Inferior parietal cortex (tissue), 1 donor: ENCODE data around the gene GPR137C.

Experiments used
- DNase-seq: peaks from one replicate; pipeline ENCODE4 v3.0.0-alpha.2; 2016; ENCODE audit errors: extremely low spot score

Gene GPR137C, protein sequence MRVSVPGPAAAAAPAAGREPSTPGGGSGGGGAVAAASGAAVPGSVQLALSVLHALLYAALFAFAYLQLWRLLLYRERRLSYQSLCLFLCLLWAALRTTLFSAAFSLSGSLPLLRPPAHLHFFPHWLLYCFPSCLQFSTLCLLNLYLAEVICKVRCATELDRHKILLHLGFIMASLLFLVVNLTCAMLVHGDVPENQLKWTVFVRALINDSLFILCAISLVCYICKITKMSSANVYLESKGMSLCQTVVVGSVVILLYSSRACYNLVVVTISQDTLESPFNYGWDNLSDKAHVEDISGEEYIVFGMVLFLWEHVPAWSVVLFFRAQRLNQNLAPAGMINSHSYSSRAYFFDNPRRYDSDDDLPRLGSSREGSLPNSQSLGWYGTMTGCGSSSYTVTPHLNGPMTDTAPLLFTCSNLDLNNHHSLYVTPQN

DNA sequence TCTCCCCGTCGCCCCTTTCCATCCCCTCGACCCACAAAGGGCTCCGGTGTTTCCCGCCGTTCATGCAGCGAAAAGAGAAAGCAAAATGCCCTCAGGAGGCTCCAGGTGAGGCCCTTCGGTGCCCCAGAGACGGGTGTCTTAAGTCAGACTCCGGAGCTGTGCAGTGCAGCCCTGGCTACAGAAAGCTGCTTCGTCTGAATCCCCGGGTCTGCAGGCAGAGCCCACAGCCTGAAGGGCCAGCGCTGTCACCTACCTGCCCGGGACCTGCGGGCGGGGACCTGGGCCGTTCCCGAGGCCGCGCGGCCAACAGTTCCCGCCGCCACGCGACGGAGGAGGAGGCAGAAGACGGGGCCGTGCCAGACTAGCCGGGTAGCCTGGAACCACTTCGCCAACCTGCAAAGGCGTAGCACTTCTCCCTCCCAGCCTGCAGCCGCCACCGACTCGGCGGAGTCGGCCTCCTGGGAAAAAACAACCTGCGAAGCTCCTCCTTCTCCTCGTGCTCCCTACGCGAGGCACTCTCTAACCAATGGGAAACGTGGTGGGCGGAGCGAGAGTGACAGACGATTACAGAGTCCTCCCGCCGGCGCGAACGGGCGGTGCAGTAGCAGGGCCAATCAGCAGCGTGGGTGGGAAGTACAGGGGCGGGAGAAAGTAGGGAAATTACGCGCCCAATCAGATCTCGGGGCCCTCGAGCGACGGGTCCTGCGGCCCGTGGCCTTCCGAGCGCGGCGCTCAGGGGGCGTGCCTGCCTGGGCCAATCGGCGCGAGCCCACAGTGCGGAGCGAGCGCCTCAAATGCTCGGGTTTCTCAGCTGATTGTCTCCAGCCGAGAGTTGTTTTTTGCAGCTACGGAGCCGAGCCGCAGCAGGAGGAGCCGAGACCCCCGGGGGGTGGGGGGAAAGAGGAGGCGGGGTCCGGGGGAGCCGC, at the start of gene GPR137C, which contains the start of gene TXNDC16:
Gene GPR137C, plus strand, starts transcription at position 774 of the 926 bp plus-strand sequence. CDS start 312 bp downstream, outside the sequence.
Gene TXNDC16, minus strand, starts transcription at position 443 of the 926 bp plus-strand sequence. CDS start 8,948 bp downstream, outside the sequence.
- peak; percentile 100 for DNase-seq

DNA sequence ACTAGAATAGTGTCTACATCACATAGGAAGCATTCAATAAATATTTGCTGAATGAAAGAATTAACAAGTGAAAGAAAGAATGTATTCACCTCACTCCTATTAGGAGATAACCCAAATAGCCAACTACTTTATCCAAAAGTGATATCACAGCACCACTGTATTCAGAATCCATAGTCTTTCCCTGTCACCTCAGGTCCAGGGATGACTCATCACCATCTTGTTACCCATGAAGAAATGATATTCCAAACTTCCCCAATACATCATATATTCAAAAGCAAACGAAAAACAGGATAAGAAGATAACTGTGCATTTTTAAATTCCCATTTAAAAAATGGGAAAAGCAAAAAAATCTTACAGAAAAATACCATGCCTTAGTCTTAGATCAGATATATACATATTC, 39.4 kb upstream of the GPR137C start:
- DNase-seq = no peak

DNA sequence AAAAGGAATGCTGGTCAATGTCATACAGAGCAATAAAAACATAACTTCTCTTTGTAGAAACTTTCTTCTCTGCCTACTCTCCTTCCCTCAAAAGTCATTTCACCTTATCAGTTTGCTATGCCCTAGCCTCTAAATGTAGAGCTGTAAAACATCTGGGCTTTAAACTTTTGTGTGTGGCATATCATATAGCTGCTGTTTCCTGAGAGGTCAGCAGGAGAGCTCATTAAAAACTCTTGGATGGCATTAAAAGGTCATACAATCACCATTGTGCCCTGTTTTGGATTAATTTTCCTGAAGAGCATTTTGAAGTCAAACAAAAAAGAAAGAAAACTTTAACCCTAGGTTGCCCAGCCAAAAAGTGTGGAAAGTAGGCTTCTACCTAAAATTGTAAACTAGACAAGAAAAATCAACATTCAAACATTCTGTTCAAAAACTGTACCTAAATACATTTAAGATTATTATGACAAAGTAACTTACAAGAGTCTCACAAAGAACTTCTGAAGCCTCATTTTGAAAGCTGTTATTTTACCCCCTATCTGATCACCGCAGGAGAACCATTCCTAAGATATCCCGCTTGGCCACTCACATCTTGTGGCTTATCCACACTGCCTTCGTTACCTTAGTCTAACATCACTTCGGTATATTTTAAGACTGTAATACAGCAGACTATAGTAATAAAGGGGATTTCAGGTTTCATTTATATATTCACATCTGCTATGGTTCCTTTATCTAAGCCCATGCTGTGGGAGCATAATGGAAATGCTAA, 38.4 kb upstream of the GPR137C start:
- no peak for DNase-seq

DNA sequence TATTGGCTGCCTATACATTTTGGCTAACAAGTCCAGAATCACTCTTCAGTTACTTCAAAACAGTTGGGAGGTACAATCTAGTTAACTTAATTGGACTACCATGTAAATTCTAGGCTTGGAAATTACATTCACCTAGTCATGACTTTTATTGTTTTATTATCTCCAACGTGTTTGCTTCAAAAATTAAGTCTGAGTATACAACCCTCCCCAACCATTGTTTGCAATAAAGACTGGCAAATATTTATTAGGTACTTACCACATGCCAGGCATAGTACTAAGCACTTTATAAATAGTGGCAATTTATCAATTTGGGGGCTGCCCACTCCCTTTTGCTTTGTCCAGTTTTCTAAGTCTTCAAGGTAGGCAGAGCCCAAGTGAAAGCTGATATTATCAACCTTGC, 30.6 kb upstream of the GPR137C start:
- no peak for DNase-seq

DNA sequence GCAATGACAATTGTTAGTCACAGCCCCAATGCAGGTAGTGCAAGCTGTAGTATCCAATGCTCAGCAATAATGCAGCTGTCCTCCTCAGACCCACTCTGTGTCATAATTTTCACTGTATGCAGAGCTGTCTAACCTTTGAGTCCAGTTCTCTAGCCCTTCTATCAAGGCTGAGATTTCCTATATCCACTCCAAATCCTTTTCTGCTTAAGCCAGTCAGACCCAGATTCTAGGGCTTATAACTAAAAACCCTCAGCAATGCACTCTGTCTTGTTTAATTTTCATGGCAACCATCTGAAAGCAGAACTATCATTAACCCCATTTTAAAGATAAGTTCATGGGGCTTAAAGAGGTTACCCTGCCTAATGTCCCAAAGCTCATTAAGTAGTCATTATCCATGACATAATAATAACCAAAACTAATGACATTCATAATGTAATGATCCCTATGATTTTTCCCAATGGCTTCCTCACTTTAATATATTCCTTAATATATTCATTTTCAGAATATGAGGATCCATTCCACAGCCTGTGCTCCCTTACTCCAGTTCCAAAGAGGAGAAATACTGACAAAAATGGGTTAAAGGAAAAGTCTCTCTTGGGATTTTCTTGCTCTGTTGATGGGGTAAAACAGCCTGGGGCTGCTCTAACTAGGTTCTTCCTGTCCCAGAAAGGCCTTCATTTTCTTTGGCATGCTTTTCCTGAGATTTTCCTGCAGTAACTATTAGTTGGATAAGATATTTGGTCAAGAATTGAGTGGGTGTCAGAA, 29.9 kb upstream of the GPR137C start:
- DNase-seq = no peak

DNA sequence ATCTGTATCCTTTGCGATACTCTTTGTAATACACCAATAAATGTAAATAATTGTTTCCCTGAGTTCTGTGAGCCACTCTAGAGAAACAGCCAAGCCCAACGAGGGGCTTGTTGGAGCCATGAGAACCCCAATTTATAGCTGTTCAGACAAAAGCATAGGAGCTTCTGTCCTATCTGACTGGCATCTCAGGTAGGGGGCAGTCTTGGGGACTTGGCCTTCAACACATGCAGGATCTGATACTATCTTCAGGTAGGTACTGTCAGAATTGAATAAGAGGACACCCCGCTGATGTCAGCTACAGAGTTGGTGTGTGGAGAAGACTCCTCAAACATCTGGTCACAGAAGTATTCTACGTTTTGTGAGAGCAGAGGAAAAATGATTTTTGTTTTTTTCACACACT, 25.6 kb upstream of the GPR137C start:
- no peak for DNase-seq

DNA sequence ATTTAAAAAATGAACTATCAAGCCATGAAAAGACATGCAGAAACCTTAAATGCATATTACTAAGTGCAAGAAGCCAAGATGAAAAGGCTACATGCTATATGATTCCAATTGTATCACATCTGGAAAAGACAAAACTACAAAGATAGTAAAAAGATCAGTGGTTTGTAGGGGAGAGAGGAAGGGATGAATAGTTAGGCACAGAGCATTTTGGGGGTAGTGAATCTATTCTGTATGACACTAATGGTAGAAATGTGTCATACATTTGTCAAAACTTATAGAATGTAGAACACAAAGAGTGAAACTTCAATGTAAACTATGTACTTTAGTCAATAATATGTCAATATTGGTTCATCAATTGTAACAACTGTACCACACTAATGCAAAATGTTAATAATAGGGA, 21.2 kb upstream of the GPR137C start:
- no peak for DNase-seq

DNA sequence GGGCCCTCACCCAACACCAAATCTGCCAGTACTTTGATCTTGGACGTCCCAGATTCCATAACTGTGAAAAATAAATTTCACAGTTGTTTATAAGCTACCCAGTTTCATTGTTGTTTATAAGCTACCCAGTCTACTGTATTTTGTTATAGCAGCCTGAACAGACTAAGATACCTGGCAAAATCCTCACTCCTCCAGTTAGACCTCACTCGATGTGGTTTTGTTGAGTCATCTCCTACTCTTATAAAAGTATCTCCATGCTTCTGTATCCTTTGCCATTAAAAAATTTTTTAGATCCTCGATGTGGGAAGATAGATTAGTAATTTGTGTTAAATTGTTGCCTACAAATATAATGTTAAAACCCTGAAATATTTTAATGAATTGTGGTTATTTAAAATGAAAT, 16.4 kb upstream of the GPR137C start:
- DNase-seq = no peak

DNA sequence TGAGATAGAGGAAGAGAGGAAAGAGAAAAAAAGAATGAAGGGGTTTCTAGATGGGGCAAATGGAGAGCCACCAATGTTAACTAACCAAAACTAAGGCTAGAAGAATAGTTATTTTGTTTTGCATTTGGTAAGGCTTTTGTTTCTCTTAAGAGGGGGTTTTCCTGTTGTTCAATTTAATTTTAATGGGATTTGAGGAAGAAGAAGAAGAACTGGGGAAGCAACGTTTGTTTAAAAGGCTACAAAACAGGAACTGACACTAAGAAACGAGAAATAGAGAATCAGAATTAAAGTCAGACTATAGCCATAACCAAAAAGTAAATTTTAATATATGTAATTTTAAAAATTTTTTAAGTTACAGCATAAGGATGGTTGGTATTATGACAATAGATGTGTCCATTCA, 14.0 kb upstream of the GPR137C start:
- DNase-seq = no peak

DNA sequence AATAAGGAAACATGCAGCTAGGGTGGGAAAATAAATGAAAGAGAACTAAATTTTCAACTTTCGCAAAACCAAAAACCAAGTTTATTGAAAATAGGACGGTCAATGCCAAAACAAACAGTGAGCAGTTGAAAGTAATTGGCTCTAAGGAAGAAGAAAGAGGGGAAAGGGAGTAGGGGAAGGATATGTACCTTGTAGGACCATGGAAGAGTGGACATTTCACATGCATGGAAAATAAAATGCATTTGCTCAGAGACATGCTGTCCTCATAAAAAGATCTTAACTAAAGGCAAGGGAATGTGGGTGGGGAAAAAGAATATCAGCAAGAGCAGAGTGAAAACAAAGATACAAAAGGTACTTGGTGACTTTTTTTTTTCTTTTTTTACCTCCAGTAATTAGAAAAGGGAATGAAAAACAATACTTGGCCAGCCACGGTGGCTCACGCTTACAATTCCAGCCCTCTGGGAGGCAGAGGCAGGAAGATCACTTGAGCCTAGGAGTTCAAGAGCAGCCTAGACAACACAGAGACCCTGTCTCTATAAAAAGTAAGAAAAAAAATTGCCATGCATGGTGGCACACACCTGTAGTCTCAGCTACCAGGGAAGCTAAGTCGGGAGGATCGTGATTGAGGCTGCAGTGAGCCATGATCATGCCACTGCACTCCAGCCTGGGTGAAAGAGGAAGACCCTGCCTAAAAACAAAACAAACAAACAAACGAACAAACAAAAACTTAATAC, 6.9 kb upstream of the GPR137C start:
- no peak for DNase-seq

DNA sequence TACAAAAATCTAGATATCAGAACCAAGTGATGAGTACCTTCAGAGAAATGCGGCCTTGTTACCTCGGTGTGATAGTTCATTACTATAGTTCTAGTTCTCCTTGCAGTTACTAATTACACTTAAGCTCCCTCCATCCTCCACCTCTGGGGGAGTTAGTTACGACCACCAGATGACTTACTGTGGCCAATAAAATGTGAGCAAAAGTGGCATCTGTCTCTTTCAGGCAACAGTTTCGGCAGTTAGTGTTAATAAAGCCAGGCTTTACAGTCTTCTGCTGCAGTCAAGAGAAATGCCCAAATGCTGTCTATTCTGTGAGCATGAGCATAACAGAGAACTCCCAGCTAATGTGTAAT, 6.3 kb upstream of the GPR137C start:
- DNase-seq = no peak

DNA sequence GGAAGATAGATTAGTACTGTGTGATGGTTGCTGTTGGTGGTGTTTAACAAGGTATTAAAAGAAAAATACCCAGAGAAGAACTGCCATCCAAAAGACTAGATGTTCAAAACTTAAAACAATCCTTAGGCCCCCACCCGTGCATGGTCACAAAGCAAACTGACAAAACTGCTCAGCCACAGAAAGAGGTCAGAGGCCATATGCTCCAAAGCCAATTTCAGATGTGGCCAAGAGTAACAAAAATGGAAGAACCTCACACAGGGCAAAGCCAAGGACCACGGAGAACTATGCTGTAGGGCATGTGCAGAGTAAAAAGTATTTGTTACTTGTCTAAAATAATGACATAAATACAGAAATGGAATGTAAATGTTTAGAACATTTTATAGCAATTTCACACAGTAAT, 5.6 kb upstream of the GPR137C start:
- DNase-seq = no peak

DNA sequence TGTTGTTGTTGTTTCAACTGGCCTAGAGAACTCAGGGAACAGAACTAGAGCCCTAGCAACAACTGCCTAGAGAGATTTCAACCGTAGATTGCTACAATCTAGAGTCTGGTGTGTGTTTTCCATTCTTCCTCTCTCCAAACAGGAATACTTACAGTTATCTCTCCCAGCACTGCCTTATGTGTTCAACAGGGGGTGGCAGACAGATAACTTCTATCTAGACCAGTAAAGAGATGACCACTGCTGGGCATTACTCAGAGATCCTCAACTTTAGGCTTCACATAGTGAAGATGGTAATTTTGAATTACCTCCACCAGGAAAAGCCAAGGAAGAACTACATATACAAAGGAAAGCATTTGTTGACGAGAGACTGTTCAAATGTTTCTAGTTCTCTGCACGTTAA, 5.1 kb upstream of the GPR137C start:
- DNase-seq = no peak

DNA sequence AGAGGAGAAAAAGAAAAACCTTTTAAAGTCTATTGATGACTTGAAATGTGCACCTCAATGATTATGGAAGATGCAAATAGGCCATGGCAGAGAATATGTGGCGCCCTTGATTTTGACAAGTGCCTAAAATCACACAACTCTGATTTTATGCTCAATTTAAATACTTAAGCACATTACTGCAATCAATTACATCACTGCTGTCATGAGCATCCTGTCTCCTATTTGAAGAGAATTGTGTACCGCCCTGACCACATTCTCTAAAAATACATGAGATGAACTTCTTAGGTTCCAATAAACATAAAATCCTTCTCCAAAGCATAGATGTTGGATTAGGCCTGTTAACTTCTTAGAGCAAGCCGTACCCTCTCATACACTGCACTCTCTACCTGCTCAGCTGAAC, 2.0 kb upstream of the GPR137C start:
- no peak for DNase-seq

DNA sequence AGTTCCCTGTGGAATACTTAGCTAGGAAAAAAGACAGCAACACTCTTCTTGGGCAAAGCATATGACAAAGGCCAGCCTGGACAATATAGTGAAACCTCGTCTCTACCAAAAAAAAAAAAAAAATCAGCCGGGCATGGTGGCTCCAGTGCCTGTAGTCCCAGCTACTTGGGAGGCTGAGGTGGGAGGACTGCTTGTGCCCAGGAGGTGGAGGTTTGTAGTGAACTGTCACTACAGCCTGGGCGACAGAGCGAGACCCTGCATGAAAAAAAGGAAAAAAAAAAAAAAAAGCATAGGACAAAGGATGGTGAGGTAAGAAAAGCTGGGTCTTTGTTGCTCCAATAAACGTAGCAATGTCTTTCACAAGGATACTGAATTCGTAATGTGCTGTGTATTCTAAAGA, 1.4 kb upstream of the GPR137C start:
- no peak for DNase-seq

DNA sequence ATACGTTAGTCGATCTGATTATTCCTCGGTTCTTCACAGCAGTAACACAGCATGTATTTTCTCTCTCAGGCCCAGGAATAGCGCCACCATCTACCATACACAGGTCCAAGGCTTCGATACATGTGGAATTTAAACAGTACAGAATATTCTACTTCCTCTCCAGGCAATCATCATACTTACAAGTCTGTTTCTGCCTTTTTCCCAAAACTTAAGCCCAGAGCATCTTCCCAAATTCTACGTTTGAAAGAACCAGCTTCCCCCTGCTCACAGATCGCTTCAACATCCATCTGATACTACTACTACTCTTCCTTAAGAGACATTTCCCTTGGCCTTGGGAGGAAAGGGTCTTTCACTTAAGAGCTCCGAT, 957 bp upstream of the GPR137C start:
- peak; percentile 66 for DNase-seq

DNA sequence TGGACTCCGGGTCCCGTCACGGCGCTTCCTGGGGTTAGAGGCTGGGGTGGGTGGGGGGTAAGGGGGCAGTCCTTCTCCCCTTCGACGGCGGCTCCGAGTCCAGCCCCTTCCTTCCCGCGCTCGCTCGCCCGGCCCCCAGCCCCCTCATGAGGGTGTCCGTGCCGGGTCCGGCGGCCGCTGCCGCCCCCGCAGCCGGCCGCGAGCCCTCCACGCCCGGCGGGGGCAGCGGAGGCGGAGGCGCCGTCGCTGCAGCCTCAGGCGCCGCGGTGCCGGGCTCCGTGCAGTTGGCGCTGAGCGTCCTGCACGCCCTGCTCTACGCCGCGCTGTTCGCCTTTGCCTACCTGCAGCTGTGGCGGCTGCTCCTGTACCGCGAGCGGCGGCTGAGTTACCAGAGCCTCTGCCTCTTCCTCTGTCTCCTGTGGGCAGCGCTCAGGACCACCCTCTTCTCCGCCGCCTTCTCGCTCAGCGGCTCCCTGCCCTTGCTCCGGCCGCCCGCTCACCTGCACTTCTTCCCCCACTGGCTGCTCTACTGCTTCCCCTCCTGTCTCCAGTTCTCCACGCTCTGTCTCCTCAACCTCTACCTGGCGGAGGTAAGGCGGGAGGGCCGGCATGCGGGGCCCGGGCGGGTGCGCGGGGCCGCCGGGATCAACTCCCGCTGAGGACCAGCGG, 500 bp downstream of the GPR137C start:
- no peak for DNase-seq

DNA sequence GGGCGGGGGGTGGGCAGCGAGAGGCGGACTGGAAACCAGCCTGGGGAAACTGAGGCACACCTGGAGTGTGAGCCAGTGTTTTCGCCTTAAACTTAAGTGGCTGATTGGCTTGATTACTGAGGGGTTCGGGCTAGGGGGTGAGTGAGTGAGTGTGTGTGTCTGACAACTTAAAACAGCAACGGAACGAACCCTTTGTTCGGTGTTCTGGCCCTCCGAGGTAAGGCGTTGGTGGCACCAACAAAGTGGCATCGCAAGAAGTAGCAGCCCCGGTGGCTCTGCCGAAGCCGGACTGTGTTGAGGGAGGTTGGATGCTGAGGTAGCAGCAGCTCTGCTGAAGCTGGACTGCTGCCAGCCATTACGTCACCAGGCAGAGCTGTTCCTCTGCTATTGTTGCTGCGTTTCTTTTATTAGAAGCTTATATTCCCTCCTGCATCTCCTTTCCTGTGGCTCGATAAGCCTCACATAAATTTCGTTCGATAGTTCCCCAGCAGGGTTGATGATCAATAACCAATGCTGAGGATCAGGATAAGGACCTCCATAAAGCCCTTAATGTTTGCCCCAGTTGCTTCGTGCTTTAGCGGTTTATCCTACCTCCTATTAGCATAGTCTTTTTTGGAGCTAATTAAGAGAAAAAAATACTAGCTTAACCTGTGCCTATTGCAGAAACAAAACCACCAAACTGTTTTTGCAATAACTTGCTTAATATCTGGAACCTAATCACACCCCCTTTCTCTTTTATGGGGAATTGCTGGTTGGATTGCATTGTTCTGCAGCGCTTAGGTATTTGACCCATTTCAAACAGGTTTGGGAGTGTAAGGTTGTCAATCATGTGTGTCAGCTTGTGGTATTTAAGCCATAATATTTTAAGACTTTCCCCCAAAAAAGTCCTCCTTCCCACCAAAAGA, 1.3 kb downstream of the GPR137C start:
- peak; percentile 82 for DNase-seq

DNA sequence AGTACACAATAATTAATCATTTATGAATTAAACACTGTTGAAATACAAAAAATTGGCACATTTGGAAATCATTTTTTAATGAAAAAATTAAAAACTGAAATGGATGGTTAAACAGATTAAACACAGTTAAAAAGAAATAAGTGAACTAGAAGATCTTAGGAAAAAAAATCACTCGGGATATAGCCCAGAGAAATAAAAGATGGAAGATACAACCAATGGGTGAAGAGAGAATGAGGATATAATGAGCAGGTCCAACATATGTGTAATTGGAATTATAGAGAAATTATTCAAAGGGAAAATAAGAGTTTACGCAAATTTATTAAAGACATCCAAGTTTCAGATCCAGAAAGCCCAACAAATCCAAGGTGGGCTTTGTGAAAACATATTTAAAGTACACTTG, 6.1 kb downstream of the GPR137C start:
- no peak for DNase-seq
